Measurements from ENCODE around the gene KRT17. TPM values are rescaled to one million over a fixed set of nuclear protein-coding genes. Genes with fewer than 3 reads are reported as not detected.
"Not testable (repeated sequence)": the region's sequence is repeated elsewhere in the genome, so short reads cannot be mapped to it uniquely, and the experiment has no call there.

Gene KRT17
- total RNA-seq, 1 donor from 2014 or later = 512 TPM

- DNase-seq (ENCODE audit: extremely low spot score, unreplicated experiment) = no peak
- H3K9me3 Mint-ChIP-seq = no peaks in the 10 kb centered on the region
- peak overlapping the region; percentile 67 for H3K27ac Mint-ChIP-seq
- peaks cover 4% of the 10 kb centered on the region for H3K27me3 Mint-ChIP-seq
- H3K4me1 Mint-ChIP-seq (ENCODE audit: unreplicated experiment) = peaks cover 14% of the 10 kb centered on the region
- TF ChIP-seq CTCF (conservative IDR thresholded peaks at IDR 0.05) = no peak
- no peaks in the 10 kb centered on the region for H3K36me3 Mint-ChIP-seq
- H3K4me3 Mint-ChIP-seq = no peak overlapping the region
Measured at GRCh38 chr17:41627316-41628072, 3.1 kb upstream of the KRT17 start.

DNA sequence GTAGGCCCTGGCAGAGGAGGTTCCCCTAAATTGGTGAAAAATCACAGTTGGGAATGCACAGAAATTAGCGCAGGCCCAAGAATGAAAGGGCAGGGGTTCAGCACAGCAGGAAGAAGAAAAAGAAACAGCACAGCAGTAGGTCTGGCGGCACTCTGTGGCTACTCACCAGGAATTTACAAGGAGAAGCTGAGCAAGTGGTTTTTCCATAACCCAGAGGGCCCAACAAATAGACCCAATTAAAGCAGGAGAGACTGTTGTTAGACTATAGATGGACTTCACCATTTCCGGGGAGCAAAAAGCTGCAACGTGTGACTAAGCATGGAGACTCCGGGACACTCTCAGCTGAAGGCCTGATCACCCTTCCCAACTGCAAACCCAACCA, 2.5 kb upstream of the KRT17 start:
- not testable (repeated sequence) for H3K4me3 Mint-ChIP-seq; H3K9me3 Mint-ChIP-seq; H3K27me3 Mint-ChIP-seq; H3K36me3 Mint-ChIP-seq; DNase-seq (ENCODE audit: extremely low spot score, unreplicated experiment)
- H3K4me1 Mint-ChIP-seq (ENCODE audit: unreplicated experiment) = peaks cover 14% of the 10 kb centered on the region
- H3K27ac Mint-ChIP-seq = peak overlapping the region; percentile 67

- not testable (repeated sequence) for H3K9me3 Mint-ChIP-seq; H3K27me3 Mint-ChIP-seq; H3K36me3 Mint-ChIP-seq; DNase-seq (ENCODE audit: extremely low spot score, unreplicated experiment); H3K4me3 Mint-ChIP-seq
- H3K4me1 Mint-ChIP-seq (ENCODE audit: unreplicated experiment) = peaks cover 17% of the 10 kb centered on the region
- peak overlapping the region; percentile 99 for H3K27ac Mint-ChIP-seq
Measured at GRCh38 chr17:41626028-41626913, 1.9 kb upstream of the KRT17 start.

DNA sequence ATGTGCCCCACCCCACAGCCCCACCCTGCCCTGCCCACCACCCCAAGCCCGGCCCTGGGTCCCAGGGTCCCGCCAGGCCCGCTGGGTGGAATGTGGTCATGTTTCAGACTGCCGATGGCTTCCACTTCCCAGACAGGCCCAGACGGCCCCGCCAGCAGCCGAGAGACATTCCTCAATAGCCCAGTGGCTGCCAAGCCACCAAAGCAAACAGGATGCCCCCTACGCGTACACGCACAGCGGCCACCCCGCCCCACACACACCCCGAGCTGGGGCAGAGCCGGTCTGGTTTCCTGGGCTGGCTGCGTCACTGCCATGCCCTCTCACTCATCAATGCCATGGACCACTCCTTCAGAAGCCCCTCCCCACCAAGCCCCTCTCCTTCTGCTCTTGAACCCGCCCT, 1.2 kb upstream of the KRT17 start:
- Mint-ChIP-seq H3K27ac (peak overlapping the region; percentile 99), H3K36me3 (no peaks in the 10 kb centered on the region), H3K9me3 (no peaks in the 10 kb centered on the region), H3K27me3 (peaks cover 8% of the 10 kb centered on the region), H3K4me1 (ENCODE audit: unreplicated experiment) (peaks cover 19% of the 10 kb centered on the region), H3K4me3 (no peak overlapping the region)
- DNase-seq (ENCODE audit: extremely low spot score, unreplicated experiment) = no peak
- no peak for TF ChIP-seq CTCF (conservative IDR thresholded peaks at IDR 0.05)

DNA sequence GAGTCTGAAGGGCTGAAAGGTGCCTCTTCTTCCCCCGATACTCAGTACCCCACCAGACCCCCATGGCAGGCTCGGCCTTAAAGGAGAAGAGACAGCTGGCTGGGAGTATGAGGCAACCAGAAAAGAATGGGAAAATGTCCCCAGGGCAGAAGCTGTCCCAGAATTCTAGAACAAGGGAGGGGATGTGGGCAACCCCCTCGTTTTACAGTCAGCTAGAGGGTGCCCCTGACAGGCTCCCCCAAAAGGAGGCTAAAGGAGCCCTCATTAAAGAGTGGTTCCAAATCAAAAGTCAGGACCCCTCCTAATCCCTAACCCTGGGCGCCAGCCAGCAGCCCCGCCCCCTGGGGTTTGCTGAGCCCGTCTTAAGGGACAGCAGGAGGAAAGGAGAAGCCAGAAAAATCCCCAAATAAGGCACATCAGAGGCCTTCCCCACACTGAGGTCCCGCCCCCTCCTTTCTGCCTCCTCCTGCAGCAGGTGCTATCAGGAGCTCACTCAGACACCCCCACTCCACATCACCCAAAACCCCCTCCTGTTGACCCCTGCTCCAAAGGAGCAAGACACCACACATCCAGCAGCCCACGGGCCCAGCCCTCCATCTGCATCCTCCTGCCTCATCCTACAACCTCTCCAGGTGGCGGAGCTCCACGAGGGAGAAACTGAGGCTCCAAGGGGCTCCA, 1.1 kb downstream of the KRT17 start:
- Mint-ChIP-seq H3K27me3 (peaks cover 22% of the 10 kb centered on the region), H3K4me1 (ENCODE audit: unreplicated experiment) (peaks cover 29% of the 10 kb centered on the region), H3K27ac (peak overlapping the region; percentile 99), H3K4me3 (peak overlapping the region; percentile 87)
- DNase-seq (ENCODE audit: extremely low spot score, unreplicated experiment); H3K36me3 Mint-ChIP-seq; H3K9me3 Mint-ChIP-seq: not testable (repeated sequence)

GRCh38 chr17:41622340-41623183, 1.8 kb downstream of the KRT17 start:
- H3K36me3 Mint-ChIP-seq; DNase-seq (ENCODE audit: extremely low spot score, unreplicated experiment); H3K9me3 Mint-ChIP-seq: not testable (repeated sequence)
- peaks cover 23% of the 10 kb centered on the region for H3K27me3 Mint-ChIP-seq
- peaks cover 29% of the 10 kb centered on the region for H3K4me1 Mint-ChIP-seq (ENCODE audit: unreplicated experiment)
- peak overlapping the region; percentile 87 for H3K4me3 Mint-ChIP-seq
- peak overlapping the region; percentile 99 for H3K27ac Mint-ChIP-seq

DNA sequence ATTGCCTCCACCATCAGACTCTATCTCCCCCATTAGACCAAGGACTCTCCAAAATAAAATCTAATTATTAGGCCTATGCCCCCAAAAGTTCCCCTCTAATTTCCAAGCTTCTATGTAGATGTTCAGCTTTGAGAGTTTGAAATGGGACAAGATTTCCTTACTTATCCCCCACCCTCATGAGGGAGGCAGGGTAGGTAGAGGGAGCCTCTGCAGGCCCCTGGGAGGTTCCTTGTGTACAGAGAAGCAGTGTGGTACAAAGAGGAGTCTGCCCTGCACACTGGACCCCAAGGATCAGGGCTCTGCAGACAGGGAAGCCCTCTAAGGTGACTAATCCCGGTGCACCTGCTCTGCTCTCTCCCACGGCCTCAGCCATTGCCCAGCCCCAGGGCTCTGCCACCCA, 2.5 kb downstream of the KRT17 start:
- Mint-ChIP-seq H3K9me3 (no peaks in the 10 kb centered on the region), H3K36me3 (peaks cover 6% of the 10 kb centered on the region), H3K27ac (peak overlapping the region; percentile 99), H3K4me1 (ENCODE audit: unreplicated experiment) (peaks cover 25% of the 10 kb centered on the region), H3K4me3 (peak overlapping the region; percentile 87), H3K27me3 (peaks cover 23% of the 10 kb centered on the region)
- DNase-seq (ENCODE audit: extremely low spot score, unreplicated experiment) = no peak
- no peak for TF ChIP-seq CTCF (conservative IDR thresholded peaks at IDR 0.05)

- peak overlapping the region; percentile 87 for H3K4me3 Mint-ChIP-seq
- peak overlapping the region; percentile 99 for H3K27ac Mint-ChIP-seq
- H3K27me3 Mint-ChIP-seq = peaks cover 23% of the 10 kb centered on the region
- H3K36me3 Mint-ChIP-seq; DNase-seq (ENCODE audit: extremely low spot score, unreplicated experiment); H3K9me3 Mint-ChIP-seq: not testable (repeated sequence)
- peaks cover 24% of the 10 kb centered on the region for H3K4me1 Mint-ChIP-seq (ENCODE audit: unreplicated experiment)
Measured at GRCh38 chr17:41621435-41621817, 2.9 kb downstream of the KRT17 start.
